Naive thymus-derived CD4-positive, alpha-beta T cell (primary cell): ENCODE data around the gene RTN1. TPM values are rescaled to one million over a fixed set of nuclear protein-coding genes. Genes with fewer than 3 reads are reported as not detected.

Experiments used
- ATAC-seq: fragments of 150-1000 bp; cut with Tn5 transposase; 2 replicates; pipeline ENCODE4 v1.10.0; 2021; ENCODE audit warnings: mild to moderate bottlenecking, moderate library complexity
- CTCF ChIA-PET: fragments of 350-600 bp; sonication (Branson Sonifier 250); formaldehyde crosslinking; loops from one replicate; lab custom pipeline; 2021; ENCODE audit warnings: antibody characterized with exemption; lab: Charles Lee
- POLR2A ChIA-PET: fragments of 350-600 bp; sonication (Branson Sonifier 250); formaldehyde crosslinking; loops from one replicate; lab custom pipeline; 2021; ENCODE audit warnings: antibody characterized with exemption, inconsistent platforms; lab: Charles Lee
- DNase-seq, 9 donors: peaks; one replicate each; pipeline versions ENCODE4 v3.0.0 to v3.0.0-alpha.2; 2020 to 2022; ENCODE audit warnings: mixed read lengths in 1 of 9
- H3K27ac ChIP-seq: one replicate; pipeline ENCODE4 v1.7.0; 2013; ENCODE audit warnings: mild to moderate bottlenecking, low read depth, low read length, moderate library complexity
- H3K27me3 ChIP-seq, 2 donors: one replicate each; pipeline ENCODE4 v1.7.0; 2013; ENCODE audit warnings: low read length in 2 of 2, mild to moderate bottlenecking in 2 of 2, moderate library complexity in 2 of 2; ENCODE audit not compliant: control insufficient read depth in 2 of 2, insufficient read depth in 2 of 2
- H3K36me3 ChIP-seq, 3 experiments: 1 replicate in 2 of 3; 2 replicates in 1 of 3; pipeline ENCODE4 v1.7.0; 2013; ENCODE audit warnings: low read length in 3 of 3, mild to moderate bottlenecking in 3 of 3, moderate library complexity in 1 of 3; ENCODE audit not compliant: insufficient read depth in 3 of 3, control insufficient read depth in 2 of 3
- H3K4me1 ChIP-seq, 2 donors: one replicate each; pipeline ENCODE4 v1.7.0; 2013; ENCODE audit warnings: low read length in 2 of 2, mild to moderate bottlenecking in 2 of 2, moderate library complexity in 1 of 2; ENCODE audit not compliant: control insufficient read depth in 2 of 2, insufficient read depth in 2 of 2
- H3K4me3 ChIP-seq: 2 replicates; pipeline ENCODE4 v1.7.0; 2013; ENCODE audit warnings: mild to moderate bottlenecking, low read length
- H3K9me3 ChIP-seq, 3 experiments: 1 replicate in 2 of 3; 2 replicates in 1 of 3; pipeline ENCODE4 v1.7.0; 2013; ENCODE audit warnings: low read length in 3 of 3; ENCODE audit not compliant: control insufficient read depth in 2 of 3
- H3K27ac Mint-ChIP-seq, 9 donors: one replicate each; pipeline ENCODE4 v1.8.0; 2020 to 2022; ENCODE audit warnings: mixed read lengths in 9 of 9, mild to moderate bottlenecking in 8 of 9, moderate library complexity in 5 of 9, inconsistent platforms in 2 of 9
- H3K27me3 Mint-ChIP-seq, 5 donors: one replicate each; pipeline ENCODE4 v1.8.0; 2021 to 2022; ENCODE audit warnings: mixed read lengths in 5 of 5, mild to moderate bottlenecking in 1 of 5
- H3K36me3 Mint-ChIP-seq, 5 donors: one replicate each; pipeline ENCODE4 v1.8.0; 2020 to 2022; ENCODE audit warnings: mixed read lengths in 5 of 5, mild to moderate bottlenecking in 3 of 5, inconsistent platforms in 1 of 5
- H3K4me1 Mint-ChIP-seq, 7 donors: one replicate each; pipeline ENCODE4 v1.8.0; 2020 to 2022; ENCODE audit warnings: mixed read lengths in 7 of 7, mild to moderate bottlenecking in 3 of 7, inconsistent platforms in 1 of 7
- H3K4me3 Mint-ChIP-seq, 10 donors: one replicate each; pipeline ENCODE4 v1.8.0; 2020 to 2022; ENCODE audit warnings: mild to moderate bottlenecking in 10 of 10, mixed read lengths in 10 of 10, moderate library complexity in 6 of 10, inconsistent platforms in 2 of 10
- H3K9me3 Mint-ChIP-seq, 11 donors: one replicate each; pipeline ENCODE4 v1.8.0; 2020 to 2022; ENCODE audit warnings: mixed read lengths in 11 of 11, mild to moderate bottlenecking in 4 of 11, inconsistent platforms in 1 of 11, moderate library complexity in 1 of 11
- intact Hi-C, 2 donors: fragments of 100-400 bp; cut with micrococcal nuclease; formaldehyde crosslinking; loops; one replicate each; pipeline ENCODE4 v1.15.1; 2023
- polyA plus RNA-seq, 2 donors: library from polyadenylated mRNA; unstranded; fragments of 300-500 nt; fragmentation: Illumina TruSeq; gene quantifications; one replicate each; pipeline ENCODE4 v1.2.3, GENCODE V29; 2021
- total RNA-seq, 6 experiments: library from RNA in 5 of 6; stranded (reverse) in 5 of 6; gene quantifications; 1 replicate in 5 of 6; 2 replicates in 1 of 6; pipeline ENCODE4 v1.2.3 and lab custom pipeline; 2021 to 2026

RTN1 gene
- total and polyA plus RNA-seq, 7 experiments from 2014 or later: 0.24 to 9.4 (median 0.77) TPM; not detected in 3

GRCh38 chr14:59687663-59688062 is 182.9 kb downstream of the RTN1 start:
- no peak overlapping the region for H3K4me3 ChIP-seq
- no peaks in the 10 kb centered on the region for H3K36me3 ChIP-seq
- H3K9me3 ChIP-seq: no peaks in the 10 kb centered on the region
- H3K9me3 Mint-ChIP-seq: peaks cover 0 to 6% (median 0%) of the 10 kb centered on the region in 11 donors
- no peaks in the 10 kb centered on the region for H3K4me1 ChIP-seq
- H3K27me3 Mint-ChIP-seq: peaks cover 16 to 51% (median 30%) of the 10 kb centered on the region in 5 donors
- no peak overlapping the region for H3K27ac Mint-ChIP-seq
- H3K36me3 Mint-ChIP-seq: no peaks in the 10 kb centered on the region
- H3K4me1 Mint-ChIP-seq: no peaks in the 10 kb centered on the region
- no peak overlapping the region for H3K27ac ChIP-seq
- DNase-seq (no peak), ATAC-seq (no peak)
- CTCF ChIA-PET: no interaction called here
- intact Hi-C loops: loop anchor here in 1 of 2 donors (5.0 kb wide), 1 partner anchor 180 kb away; no protein-coding TSS in a partner anchor
- no peaks in the 10 kb centered on the region for H3K27me3 ChIP-seq
- POLR2A ChIA-PET: no interaction called here
- no peak overlapping the region for H3K4me3 Mint-ChIP-seq

GRCh38 chr14:59679872-59680271 is 190.7 kb downstream of the RTN1 start:
- Histone ChIP-seq H3K9me3 (no peaks in the 10 kb centered on the region), H3K27ac (no peak overlapping the region), H3K4me3 (no peak overlapping the region), H3K4me1 (no peaks in the 10 kb centered on the region), H3K36me3 (no peaks in the 10 kb centered on the region), H3K27me3 (no peaks in the 10 kb centered on the region)
- Mint-ChIP-seq H3K4me1 (no peaks in the 10 kb centered on the region), H3K27ac (no peak overlapping the region), H3K9me3 (peaks cover 0 to 2% (median 0%) of the 10 kb centered on the region in 11 donors), H3K4me3 (no peak overlapping the region), H3K36me3 (no peaks in the 10 kb centered on the region), H3K27me3 (peaks cover 4 to 35% (median 18%) of the 10 kb centered on the region in 5 donors)
- ChIA-PET POLR2A (no interaction called here), CTCF (no interaction called here)
- DNase-seq (no peak), ATAC-seq (no peak)
- intact Hi-C loops: no loop called here

- Mint-ChIP-seq H3K36me3 (peaks cover 0 to 4% (median 0%) of the 10 kb centered on the region in 5 donors), H3K4me3 (no peak overlapping the region), H3K4me1 (no peaks in the 10 kb centered on the region), H3K27me3 (peaks cover 0 to 33% (median 17%) of the 10 kb centered on the region in 5 donors), H3K9me3 (peaks cover 0 to 9% (median 0%) of the 10 kb centered on the region in 11 donors), H3K27ac (no peak overlapping the region)
- ATAC-seq (no peak), DNase-seq (no peak)
- H3K36me3 ChIP-seq: no peaks in the 10 kb centered on the region
- H3K27me3 ChIP-seq: no peaks in the 10 kb centered on the region
- no peak overlapping the region for H3K4me3 ChIP-seq
- intact Hi-C loops: no loop called here
- no peak overlapping the region for H3K27ac ChIP-seq
- POLR2A ChIA-PET: no interaction called here
- H3K9me3 ChIP-seq: no peaks in the 10 kb centered on the region
- CTCF ChIA-PET: no interaction called here
- no peaks in the 10 kb centered on the region for H3K4me1 ChIP-seq
These were observed 192.2 kb downstream of the RTN1 start for GRCh38 chr14:59678352-59678751.

- CTCF ChIA-PET: no interaction called here
- Mint-ChIP-seq H3K9me3 (peaks cover 0 to 14% (median 1%) of the 10 kb centered on the region in 11 donors), H3K27me3 (peaks cover 0 to 36% (median 17%) of the 10 kb centered on the region in 5 donors), H3K36me3 (peaks cover 0 to 4% (median 0%) of the 10 kb centered on the region in 5 donors), H3K4me3 (no peak overlapping the region), H3K4me1 (no peaks in the 10 kb centered on the region), H3K27ac (no peak overlapping the region)
- H3K36me3 ChIP-seq: no peaks in the 10 kb centered on the region
- POLR2A ChIA-PET: no interaction called here
- DNase-seq: no peak
- ATAC-seq: no peak
- H3K4me3 ChIP-seq: no peak overlapping the region
- no peaks in the 10 kb centered on the region for H3K9me3 ChIP-seq
- no peak overlapping the region for H3K27ac ChIP-seq
- intact Hi-C loops: no loop called here
- H3K4me1 ChIP-seq: no peaks in the 10 kb centered on the region
- no peaks in the 10 kb centered on the region for H3K27me3 ChIP-seq
These were observed 192.8 kb downstream of the RTN1 start for GRCh38 chr14:59677771-59678231.

GRCh38 chr14:59675394-59675793 is 195.2 kb downstream of the RTN1 start:
- Mint-ChIP-seq H3K27me3 (peaks cover 0 to 24% (median 9%) of the 10 kb centered on the region in 5 donors), H3K4me1 (no peaks in the 10 kb centered on the region), H3K9me3 (peaks cover 0 to 14% (median 2%) of the 10 kb centered on the region in 11 donors), H3K36me3 (peaks cover 0 to 4% (median 0%) of the 10 kb centered on the region in 5 donors), H3K4me3 (no peak overlapping the region), H3K27ac (no peak overlapping the region)
- ATAC-seq: no peak
- no peak overlapping the region for H3K4me3 ChIP-seq
- no peaks in the 10 kb centered on the region for H3K27me3 ChIP-seq
- no peaks in the 10 kb centered on the region for H3K9me3 ChIP-seq
- CTCF ChIA-PET: no interaction called here
- POLR2A ChIA-PET: no interaction called here
- no peaks in the 10 kb centered on the region for H3K36me3 ChIP-seq
- H3K27ac ChIP-seq: no peak overlapping the region
- no peaks in the 10 kb centered on the region for H3K4me1 ChIP-seq
- intact Hi-C loops: no loop called here
- DNase-seq: no peak

GRCh38 chr14:59664741-59665140 is 205.8 kb downstream of the RTN1 start:
- Mint-ChIP-seq H3K4me1 (no peaks in the 10 kb centered on the region), H3K4me3 (no peak overlapping the region), H3K27ac (no peak overlapping the region), H3K36me3 (no peaks in the 10 kb centered on the region), H3K27me3 (peaks cover 0 to 13% (median 6%) of the 10 kb centered on the region in 5 donors), H3K9me3 (peaks cover 0 to 48% (median 22%) of the 10 kb centered on the region in 11 donors)
- no peak overlapping the region for H3K27ac ChIP-seq
- ChIA-PET CTCF (no interaction called here), POLR2A (no interaction called here)
- no peak for ATAC-seq
- no peak for DNase-seq
- no peaks in the 10 kb centered on the region for H3K9me3 ChIP-seq
- H3K36me3 ChIP-seq: no peaks in the 10 kb centered on the region
- intact Hi-C loops: no loop called here
- no peaks in the 10 kb centered on the region for H3K27me3 ChIP-seq
- H3K4me1 ChIP-seq: no peaks in the 10 kb centered on the region
- H3K4me3 ChIP-seq: no peak overlapping the region

- Histone ChIP-seq H3K36me3 (no peaks in the 10 kb centered on the region), H3K27ac (no peak overlapping the region), H3K4me3 (no peak overlapping the region), H3K4me1 (no peaks in the 10 kb centered on the region), H3K27me3 (peaks cover 0 to 5% of the 10 kb centered on the region in 2 donors), H3K9me3 (no peaks in the 10 kb centered on the region)
- ChIA-PET POLR2A (no interaction called here), CTCF (no interaction called here)
- DNase-seq: no peak
- H3K27ac Mint-ChIP-seq: no peak overlapping the region
- intact Hi-C loops: no loop called here
- H3K27me3 Mint-ChIP-seq: peaks cover 0 to 19% (median 0%) of the 10 kb centered on the region in 5 donors
- H3K4me3 Mint-ChIP-seq: no peak overlapping the region
- peaks cover 2 to 34% (median 14%) of the 10 kb centered on the region in 11 donors for H3K9me3 Mint-ChIP-seq
- H3K4me1 Mint-ChIP-seq: no peaks in the 10 kb centered on the region
- no peak for ATAC-seq
- H3K36me3 Mint-ChIP-seq: peaks cover 0 to 9% (median 0%) of the 10 kb centered on the region in 5 donors
These were observed 212.8 kb downstream of the RTN1 start for GRCh38 chr14:59657769-59658168.
